Cardiac fibroblast (primary cell): ENCODE data around the gene DCAF10.
A peak's percentile ranks its signal among the peaks of the same experiment; 100 is the strongest.
"Not testable (repeated sequence)": the region's sequence is repeated elsewhere in the genome, so short reads cannot be mapped to it uniquely, and the experiment has no call there.

Source experiments
- DNase-seq, 2 donors: peaks; one replicate each; pipeline versions ENCODE4 v3.0.0 to v3.0.0-alpha.2; 2010; ENCODE audit warnings: low read depth in 2 of 2
- H3K4me3 ChIP-seq, 2 donors: replicated peaks in 1 of 2; 1 replicate in 1 of 2; 2 replicates in 1 of 2; pipeline ENCODE4 v1.5.1; 2011; ENCODE audit warnings: low read depth in 2 of 2, low read length in 2 of 2, mild to moderate bottlenecking in 2 of 2, moderate library complexity in 1 of 2
- TF ChIP-seq, protein P1 (sequence below): IDR thresholded peaks from one replicate; pipeline ENCODE4 v1.5.1; 2011; ENCODE audit warnings: low read depth, mild to moderate bottlenecking, low read length, inconsistent platforms

The DCAF10 gene

DNA sequence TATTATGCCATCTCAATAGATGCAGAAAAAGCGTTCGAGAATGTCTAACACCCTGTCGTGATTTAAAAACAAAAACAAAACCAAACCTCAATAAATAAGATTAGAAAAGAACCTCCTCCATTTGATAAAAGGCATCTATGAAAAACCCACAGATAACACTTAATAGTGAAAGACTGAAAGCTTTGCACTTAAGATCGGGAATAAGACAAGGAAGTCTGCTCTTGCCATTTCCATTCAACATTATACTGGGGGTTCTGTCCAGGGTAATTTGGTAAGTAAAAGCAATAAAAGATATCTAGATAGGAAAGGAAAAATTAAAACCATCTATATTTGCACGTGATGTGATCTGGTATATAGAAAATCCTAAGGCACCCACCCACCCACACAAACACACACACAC lies 8.5 kb upstream of the DCAF10 start:
- no peak overlapping the region for H3K4me3 ChIP-seq
- DNase-seq: no peak
- TF ChIP-seq, protein P1, sequence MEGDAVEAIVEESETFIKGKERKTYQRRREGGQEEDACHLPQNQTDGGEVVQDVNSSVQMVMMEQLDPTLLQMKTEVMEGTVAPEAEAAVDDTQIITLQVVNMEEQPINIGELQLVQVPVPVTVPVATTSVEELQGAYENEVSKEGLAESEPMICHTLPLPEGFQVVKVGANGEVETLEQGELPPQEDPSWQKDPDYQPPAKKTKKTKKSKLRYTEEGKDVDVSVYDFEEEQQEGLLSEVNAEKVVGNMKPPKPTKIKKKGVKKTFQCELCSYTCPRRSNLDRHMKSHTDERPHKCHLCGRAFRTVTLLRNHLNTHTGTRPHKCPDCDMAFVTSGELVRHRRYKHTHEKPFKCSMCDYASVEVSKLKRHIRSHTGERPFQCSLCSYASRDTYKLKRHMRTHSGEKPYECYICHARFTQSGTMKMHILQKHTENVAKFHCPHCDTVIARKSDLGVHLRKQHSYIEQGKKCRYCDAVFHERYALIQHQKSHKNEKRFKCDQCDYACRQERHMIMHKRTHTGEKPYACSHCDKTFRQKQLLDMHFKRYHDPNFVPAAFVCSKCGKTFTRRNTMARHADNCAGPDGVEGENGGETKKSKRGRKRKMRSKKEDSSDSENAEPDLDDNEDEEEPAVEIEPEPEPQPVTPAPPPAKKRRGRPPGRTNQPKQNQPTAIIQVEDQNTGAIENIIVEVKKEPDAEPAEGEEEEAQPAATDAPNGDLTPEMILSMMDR: no peak

DNA sequence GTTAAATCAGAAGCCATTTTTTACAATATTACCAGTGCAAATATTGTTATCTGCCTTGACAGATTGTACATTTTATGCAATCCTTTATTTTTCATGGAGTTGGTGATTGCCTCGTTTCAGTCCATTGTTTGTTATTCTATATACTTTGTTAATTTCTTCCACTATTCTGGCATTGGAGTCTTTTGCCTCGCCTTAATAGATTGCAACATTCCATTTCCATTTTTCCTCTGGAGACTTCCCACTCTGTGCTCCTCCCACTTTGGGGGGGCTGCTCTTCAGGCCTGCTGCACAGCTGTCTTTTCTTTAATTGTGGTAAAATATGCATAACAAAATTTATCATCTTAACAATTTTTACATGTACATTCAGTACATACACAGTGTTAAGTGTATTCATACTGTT lies 4.4 kb upstream of the DCAF10 start:
- no peak overlapping the region for H3K4me3 ChIP-seq
- DNase-seq: no peak
- TF ChIP-seq, protein P1: no peak

DNA sequence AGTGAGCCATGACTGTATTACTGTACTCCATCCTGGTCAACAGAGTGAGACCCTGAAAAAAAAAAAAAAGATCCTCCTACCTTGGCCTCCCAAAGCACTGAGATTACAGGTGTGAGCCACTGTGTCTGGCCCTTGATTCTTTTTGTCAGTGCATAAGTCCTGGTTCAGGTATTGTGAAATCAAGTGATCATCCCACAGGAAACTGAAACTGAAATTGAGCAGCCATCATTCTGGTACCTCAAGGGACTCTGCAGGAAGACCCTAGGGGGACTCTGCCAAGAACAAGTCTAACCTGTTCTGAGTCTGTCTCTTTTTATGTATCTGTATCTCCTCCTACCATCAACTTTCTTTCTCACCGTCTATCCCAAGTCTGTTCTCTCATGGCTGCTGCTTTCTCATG lies 1.9 kb upstream of the DCAF10 start:
- DNase-seq: no peak
- no peak overlapping the region for H3K4me3 ChIP-seq
- TF ChIP-seq, protein P1: no peak

DNA sequence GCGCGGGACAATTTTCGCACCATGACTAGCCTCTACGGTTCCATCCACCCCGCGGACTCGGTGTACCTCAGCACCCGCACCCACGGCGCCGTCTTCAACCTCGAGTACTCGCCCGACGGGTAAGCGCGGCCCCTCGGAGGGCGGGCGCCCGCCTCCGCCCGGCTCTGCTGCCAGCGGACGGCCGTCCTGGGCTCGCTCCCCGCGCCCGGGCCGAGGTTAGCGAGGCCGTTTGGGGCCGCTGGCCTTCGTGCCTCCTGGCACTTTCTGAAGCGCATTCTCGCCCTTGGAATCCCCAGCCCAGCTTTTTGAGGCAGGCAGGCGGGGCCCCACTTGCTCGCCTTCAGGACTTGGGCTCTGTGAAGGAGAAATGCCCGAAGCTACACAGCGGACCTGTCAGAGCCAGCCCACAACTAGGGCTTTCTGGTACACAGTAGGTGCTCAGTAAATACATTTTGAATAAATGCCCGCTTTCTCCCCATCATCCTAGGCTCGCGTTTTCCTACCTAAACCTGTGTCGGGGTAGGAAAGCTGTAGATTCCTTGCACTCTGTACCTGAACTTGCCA lies 772 bp downstream of the DCAF10 start:
- DNase-seq: peak; percentile 29
- peak overlapping the region; percentile 87 to 88 for H3K4me3 ChIP-seq
- TF ChIP-seq, protein P1: no peak

DNA sequence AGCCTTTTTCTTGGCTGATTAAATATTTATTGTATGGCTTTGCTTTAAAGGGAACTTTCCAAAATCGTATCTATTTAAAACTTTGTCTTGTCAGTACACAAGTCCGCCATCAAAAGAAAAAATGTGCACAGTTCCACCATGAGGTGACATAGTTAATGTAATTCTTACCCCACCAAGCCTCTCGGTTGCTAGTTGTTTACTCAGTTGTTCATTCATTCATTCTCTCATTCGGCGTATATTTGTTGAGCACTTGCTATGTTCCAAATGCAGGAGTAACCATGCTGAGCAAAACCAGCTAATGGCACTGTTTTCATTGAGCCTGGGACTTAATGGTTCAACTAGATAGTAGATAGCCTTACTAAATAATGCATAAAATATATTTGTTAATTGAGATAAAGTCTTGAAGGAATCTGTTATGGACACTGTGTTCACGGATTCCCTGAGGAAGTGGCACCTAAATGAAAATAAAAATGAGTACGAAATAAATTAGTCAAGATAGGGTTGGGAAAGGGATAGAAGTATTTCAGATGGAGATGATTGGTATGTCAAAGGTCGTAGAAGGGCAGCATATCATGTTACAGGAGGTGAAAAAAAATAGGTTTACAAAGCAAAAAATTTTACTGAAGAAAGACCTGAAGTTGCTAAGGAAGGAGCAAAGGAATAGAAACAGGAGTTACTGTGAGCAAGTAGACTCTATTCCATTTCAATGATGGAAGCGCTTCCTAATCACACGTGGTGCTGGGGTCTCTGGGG lies 1.5 kb downstream of the DCAF10 start:
- H3K4me3 ChIP-seq: peak overlapping the region; percentile 87 to 88
- no peak for DNase-seq

DNA sequence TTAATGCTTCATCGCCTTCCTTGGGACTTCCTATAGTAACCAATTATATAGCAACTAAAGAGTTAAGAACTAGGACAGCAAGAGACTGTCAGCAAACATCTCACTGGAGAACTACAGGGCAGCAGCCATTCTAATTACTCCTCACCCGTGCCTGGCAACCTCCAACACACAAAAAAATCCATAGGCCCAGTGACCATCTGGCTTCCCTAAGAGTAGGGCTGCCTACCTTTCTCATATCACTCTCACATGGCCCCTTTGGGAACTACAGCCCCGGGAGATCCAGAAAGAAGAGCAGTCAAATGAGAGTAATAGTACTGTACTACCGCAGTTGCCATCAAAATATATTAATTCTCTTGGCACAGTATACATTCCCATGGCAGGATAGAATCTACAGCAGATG lies 5.7 kb downstream of the DCAF10 start:
- TF ChIP-seq, protein P1: no peak
- H3K4me3 ChIP-seq: no peak overlapping the region
- no peak for DNase-seq

More for the DNA sequence above, 1.5 kb downstream of the DCAF10 start:
- TF ChIP-seq, protein P1: no peak

DNA sequence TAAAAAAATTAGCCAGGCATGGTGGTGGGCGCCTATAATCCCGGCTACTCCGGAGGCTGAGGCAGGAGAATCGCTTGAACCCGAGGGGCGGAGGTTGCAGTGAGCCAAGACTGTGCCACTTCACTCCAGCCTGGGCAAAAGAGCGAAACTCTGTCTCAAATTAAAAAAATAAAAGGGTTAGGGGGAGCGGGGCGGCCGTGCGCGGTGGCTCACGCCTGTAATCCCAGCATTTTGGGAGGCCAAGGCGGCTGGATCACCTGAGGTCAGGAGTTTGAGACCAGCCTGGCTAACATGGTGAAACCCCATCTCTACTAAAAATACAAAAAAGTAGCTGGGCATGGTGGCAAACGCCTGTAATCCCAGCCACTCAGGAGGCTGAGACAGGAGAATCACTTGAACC lies 9.1 kb downstream of the DCAF10 start:
- not testable (repeated sequence) for H3K4me3 ChIP-seq, DNase-seq
